ENCODE data around the gene STAT5A.

STAT5A gene

GRCh38 chr17:42272162-42272907 is 16.0 kb upstream of the STAT5A start:
- Mint-ChIP-seq H3K4me1 (ENCODE audit: low read depth in 2 of 2) (peaks cover 48 to 73% of the 10 kb centered on the region in 2 donors), H3K36me3 (ENCODE audit: insufficient read depth) (peaks cover 48% of the 10 kb centered on the region), H3K4me3 (peak overlapping the region; percentile 89 to 92), H3K9me3 (no peaks in the 10 kb centered on the region), H3K27me3 (no peaks in the 10 kb centered on the region), H3K27ac (peak overlapping the region; percentile 93 to 97)
- ATAC-seq (replicated peaks) (peak; percentile 13), DNase-seq (no peak)

DNA sequence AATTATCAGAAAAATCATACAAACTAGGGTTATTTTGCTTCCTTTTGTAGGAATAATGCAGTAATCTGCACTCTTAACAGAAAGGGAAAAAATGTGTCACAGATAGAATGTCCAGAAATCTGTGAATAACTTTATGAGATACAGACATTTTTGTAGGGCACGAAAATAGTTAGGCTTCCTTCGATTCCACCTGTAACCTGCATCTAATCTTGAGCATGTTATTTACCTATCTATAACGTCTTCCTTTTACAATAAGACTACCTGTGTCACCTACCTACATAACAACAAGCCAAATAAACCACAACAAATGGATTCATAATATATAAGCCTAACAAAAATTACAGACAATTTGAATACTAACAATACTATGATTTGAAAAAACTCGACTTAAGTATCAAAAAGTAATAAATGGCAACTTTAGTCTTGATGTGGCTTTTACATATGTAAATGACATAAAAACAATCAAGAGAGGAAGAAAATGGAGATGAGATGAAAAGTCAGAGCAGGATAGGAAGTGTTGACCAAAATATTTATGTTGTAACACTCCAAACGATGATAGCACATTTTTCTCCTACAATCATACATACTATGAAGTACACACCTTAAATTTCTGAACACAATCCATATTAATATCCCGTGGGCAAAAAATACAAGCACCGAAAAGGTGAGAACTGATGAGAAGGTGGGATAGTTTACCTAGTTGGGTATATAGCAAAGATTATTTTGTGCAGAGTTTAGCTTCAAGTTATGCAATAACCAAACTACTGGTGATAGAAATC is 14.6 kb upstream of the STAT5A start:
- no peak for DNase-seq
- H3K4me1 Mint-ChIP-seq (ENCODE audit: low read depth in 2 of 2), result peaks cover 47 to 67% of the 10 kb centered on the region in 2 donors
- ATAC-seq (replicated peaks), result no peak
- peak overlapping the region; percentile 93 to 97 for H3K27ac Mint-ChIP-seq
- H3K36me3 Mint-ChIP-seq (ENCODE audit: insufficient read depth), result peaks cover 53% of the 10 kb centered on the region
- H3K4me3 Mint-ChIP-seq, result peak overlapping the region; percentile 89 to 92
- no peaks in the 10 kb centered on the region for H3K9me3 Mint-ChIP-seq
- no peaks in the 10 kb centered on the region for H3K27me3 Mint-ChIP-seq

GRCh38 chr17:42274253-42274542 is 14.1 kb upstream of the STAT5A start:
- ATAC-seq (replicated peaks), result no peak
- no peak for DNase-seq
- Mint-ChIP-seq H3K36me3 (ENCODE audit: insufficient read depth) (peaks cover 54% of the 10 kb centered on the region), H3K4me3 (peak overlapping the region; percentile 89 to 92), H3K9me3 (no peaks in the 10 kb centered on the region), H3K27ac (peak overlapping the region; percentile 93 to 97), H3K27me3 (no peaks in the 10 kb centered on the region), H3K4me1 (ENCODE audit: low read depth in 2 of 2) (peaks cover 47 to 65% of the 10 kb centered on the region in 2 donors)

GRCh38 chr17:42274812-42275526 is 13.3 kb upstream of the STAT5A start:
- H3K4me3 Mint-ChIP-seq, result peak overlapping the region; percentile 89 to 92
- DNase-seq (no peak), ATAC-seq (replicated peaks) (no peak)
- no peaks in the 10 kb centered on the region for H3K27me3 Mint-ChIP-seq
- peak overlapping the region; percentile 93 to 97 for H3K27ac Mint-ChIP-seq
- H3K9me3 Mint-ChIP-seq, result no peaks in the 10 kb centered on the region
- peaks cover 46 to 57% of the 10 kb centered on the region in 2 donors for H3K4me1 Mint-ChIP-seq (ENCODE audit: low read depth in 2 of 2)
- peaks cover 54% of the 10 kb centered on the region for H3K36me3 Mint-ChIP-seq (ENCODE audit: insufficient read depth)

GRCh38 chr17:42275527-42276358 is 12.6 kb upstream of the STAT5A start:
- ATAC-seq (replicated peaks) (peak; percentile 40), DNase-seq (peak; percentile 33 to 48 (median 37))
- Mint-ChIP-seq H3K4me1 (ENCODE audit: low read depth in 2 of 2) (peaks cover 45 to 51% of the 10 kb centered on the region in 2 donors), H3K9me3 (no peaks in the 10 kb centered on the region), H3K27me3 (no peaks in the 10 kb centered on the region), H3K36me3 (ENCODE audit: insufficient read depth) (peaks cover 54% of the 10 kb centered on the region), H3K27ac (peak overlapping the region; percentile 93 to 97), H3K4me3 (peak overlapping the region; percentile 89 to 92)

DNA sequence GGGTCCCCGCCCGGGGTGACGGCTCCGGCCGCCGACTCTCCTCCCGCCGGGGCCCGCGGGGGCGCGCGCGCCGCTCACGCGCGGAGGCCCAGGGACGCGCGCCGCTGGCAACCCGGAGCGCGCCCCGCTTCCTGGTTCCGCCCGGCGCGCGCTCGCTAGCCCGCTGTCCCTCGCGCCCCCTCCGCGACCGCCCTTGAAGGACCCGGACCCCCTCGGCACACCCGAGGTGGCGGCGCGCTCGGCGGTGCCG is 12.0 kb upstream of the STAT5A start, which contains the start of gene STAT5B:
Gene STAT5B, minus strand, starts transcription at position 33 of the 250 bp plus-strand sequence. CDS start 44,264 bp downstream, outside the sequence.
- Mint-ChIP-seq H3K4me1 (ENCODE audit: low read depth in 2 of 2) (peaks cover 41 to 46% of the 10 kb centered on the region in 2 donors), H3K9me3 (no peaks in the 10 kb centered on the region), H3K4me3 (peak within 1 kb of the TSS; percentile 89 to 92), H3K27ac (peak within 1 kb of the TSS; percentile 96 to 97), H3K36me3 (ENCODE audit: insufficient read depth) (peaks cover 54% of the 10 kb centered on the region), H3K27me3 (no peaks in the 10 kb centered on the region)
- DNase-seq (peak; percentile 58 to 72 (median 64)), ATAC-seq (replicated peaks) (peak; percentile 60)

- peaks cover 54% of the 10 kb centered on the region for H3K36me3 Mint-ChIP-seq (ENCODE audit: insufficient read depth)
- ATAC-seq (replicated peaks), result no peak
- peak overlapping the region; percentile 84 to 89 for H3K4me3 Mint-ChIP-seq
- no peaks in the 10 kb centered on the region for H3K27me3 Mint-ChIP-seq
- no peaks in the 10 kb centered on the region for H3K9me3 Mint-ChIP-seq
- H3K4me1 Mint-ChIP-seq (ENCODE audit: low read depth in 2 of 2), result peaks cover 36 to 41% of the 10 kb centered on the region in 2 donors
- peak overlapping the region; percentile 93 to 96 for H3K27ac Mint-ChIP-seq
- no peak for DNase-seq
These were observed 11.5 kb upstream of the STAT5A start for GRCh38 chr17:42276609-42277341.

GRCh38 chr17:42277342-42277712 is 11.0 kb upstream of the STAT5A start:
- no peaks in the 10 kb centered on the region for H3K9me3 Mint-ChIP-seq
- no peaks in the 10 kb centered on the region for H3K27me3 Mint-ChIP-seq
- H3K27ac Mint-ChIP-seq, result peak overlapping the region; percentile 93 to 96
- peaks cover 54% of the 10 kb centered on the region for H3K36me3 Mint-ChIP-seq (ENCODE audit: insufficient read depth)
- peak overlapping the region; percentile 84 to 89 for H3K4me3 Mint-ChIP-seq
- ATAC-seq (replicated peaks) (no peak), DNase-seq (no peak)
- peaks cover 30 to 35% of the 10 kb centered on the region in 2 donors for H3K4me1 Mint-ChIP-seq (ENCODE audit: low read depth in 2 of 2)

- Mint-ChIP-seq H3K9me3 (no peaks in the 10 kb centered on the region), H3K27me3 (no peaks in the 10 kb centered on the region), H3K27ac (no peak overlapping the region), H3K36me3 (ENCODE audit: insufficient read depth) (peaks cover 34% of the 10 kb centered on the region), H3K4me1 (ENCODE audit: low read depth in 2 of 2) (peaks cover 15 to 16% of the 10 kb centered on the region in 2 donors), H3K4me3 (no peak overlapping the region)
- no peak for DNase-seq
- ATAC-seq (replicated peaks), result no peak
These were observed 8.3 kb upstream of the STAT5A start for GRCh38 chr17:42279776-42280630.

DNA sequence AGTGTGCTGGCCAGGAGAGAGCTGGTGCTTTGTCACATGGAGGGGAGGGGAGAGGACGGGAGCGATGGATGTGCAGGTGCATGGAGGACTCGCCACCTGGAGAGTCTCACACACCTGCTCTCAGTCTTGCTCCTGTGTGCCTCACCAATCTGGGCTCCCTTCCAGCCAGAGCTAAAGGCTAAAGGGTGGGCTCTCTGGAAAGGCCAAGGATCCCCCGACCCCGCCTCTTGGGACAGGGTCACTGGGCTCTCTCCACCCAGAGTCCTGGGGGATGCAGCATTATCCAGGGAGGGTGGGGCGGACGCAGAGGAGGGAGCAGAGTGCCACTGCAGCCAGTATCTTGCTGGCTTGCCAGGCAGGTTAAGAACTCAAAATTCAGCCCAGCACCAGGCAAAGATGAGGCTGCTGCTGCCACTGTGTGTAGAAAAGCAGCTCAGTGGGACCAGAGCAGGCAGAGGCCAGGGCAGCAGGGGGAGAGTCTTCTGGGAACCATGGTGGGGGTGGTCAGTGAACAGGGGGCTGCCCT is 6.7 kb upstream of the STAT5A start:
- DNase-seq, result no peak
- Mint-ChIP-seq H3K36me3 (ENCODE audit: insufficient read depth) (peaks cover 21% of the 10 kb centered on the region), H3K9me3 (no peaks in the 10 kb centered on the region), H3K27me3 (no peaks in the 10 kb centered on the region), H3K4me3 (no peak overlapping the region), H3K4me1 (ENCODE audit: low read depth in 2 of 2) (peaks cover 17 to 20% of the 10 kb centered on the region in 2 donors), H3K27ac (peak overlapping the region in 1 of 2 donors; percentile 16)
- ATAC-seq (replicated peaks), result no peak

DNA sequence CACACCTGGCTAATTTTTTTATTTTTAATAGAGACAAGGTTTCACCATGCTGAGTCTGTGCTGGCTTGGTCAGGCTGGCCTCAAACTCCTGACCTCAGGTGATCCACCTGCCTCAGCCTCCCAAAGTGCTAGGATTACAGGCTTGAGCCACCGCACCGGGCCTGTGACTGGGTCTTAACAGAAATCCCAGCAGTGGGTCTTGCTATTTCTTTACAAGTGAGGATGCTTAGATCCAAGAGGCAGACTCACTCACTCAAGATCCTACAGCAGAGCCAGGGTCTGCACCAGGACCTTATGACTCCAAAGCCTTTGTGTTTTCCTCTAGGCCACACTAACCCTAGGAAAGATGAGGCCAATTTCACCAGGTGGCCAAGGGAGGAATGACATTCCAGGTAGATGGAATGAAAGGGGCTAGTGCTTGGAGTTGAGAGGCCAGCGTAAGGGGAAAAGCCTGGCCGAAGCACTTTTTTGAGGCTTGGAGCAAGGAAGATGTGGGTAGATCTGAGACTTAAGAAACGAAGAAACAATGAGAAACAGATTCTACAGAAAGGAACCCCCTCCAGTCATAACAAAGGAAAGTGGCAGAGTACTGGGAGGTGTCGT is 5.7 kb upstream of the STAT5A start:
- peaks cover 19% of the 10 kb centered on the region for H3K36me3 Mint-ChIP-seq (ENCODE audit: insufficient read depth)
- no peaks in the 10 kb centered on the region for H3K9me3 Mint-ChIP-seq
- H3K27me3 Mint-ChIP-seq, result no peaks in the 10 kb centered on the region
- H3K27ac Mint-ChIP-seq, result peak overlapping the region in 1 of 2 donors; percentile 52
- peaks cover 17 to 24% of the 10 kb centered on the region in 2 donors for H3K4me1 Mint-ChIP-seq (ENCODE audit: low read depth in 2 of 2)
- no peak overlapping the region for H3K4me3 Mint-ChIP-seq
- DNase-seq, result no peak
- ATAC-seq (replicated peaks), result no peak

Measured in effector memory CD8-positive, alpha-beta T cell (primary cell).